Ishikawa (cell line): ENCODE data around the gene NR1H2.

Experiments used
- CEBPB ChIP-seq: IDR thresholded peaks from 2 replicates; pipeline ENCODE4 v1.6.1; 2012
- CREB1 ChIP-seq: IDR thresholded peaks from 2 replicates; pipeline ENCODE4 v1.6.1; 2012; ENCODE audit warnings: low read depth
- EGR1 ChIP-seq: IDR thresholded peaks from 2 replicates; pipeline ENCODE4 v1.6.1; 2012
- EP300 ChIP-seq: IDR thresholded peaks from 2 replicates; pipeline ENCODE4 v1.6.1; 2012; ENCODE audit warnings: borderline replicate concordance
- FOXM1 ChIP-seq: IDR thresholded peaks from 2 replicates; pipeline ENCODE4 v1.6.1; 2012; ENCODE audit warnings: low read depth, borderline replicate concordance
- MAX ChIP-seq: IDR thresholded peaks from 2 replicates; pipeline ENCODE4 v1.6.1; 2012
- NFIC ChIP-seq: IDR thresholded peaks from 2 replicates; pipeline ENCODE4 v1.6.1; 2012
- RAD21 ChIP-seq: IDR thresholded peaks from 2 replicates; pipeline ENCODE4 v1.6.1; 2012; ENCODE audit warnings: low read depth
- REST ChIP-seq: IDR thresholded peaks from 2 replicates; pipeline ENCODE4 v1.6.1; 2012; ENCODE audit warnings: low read depth, mild to moderate bottlenecking
- TAF1 ChIP-seq: IDR thresholded peaks from 2 replicates; pipeline ENCODE4 v1.6.1; 2012; ENCODE audit warnings: low read depth, mild to moderate bottlenecking
- TCF12 ChIP-seq: IDR thresholded peaks from 2 replicates; pipeline ENCODE4 v1.6.1; 2012; ENCODE audit warnings: low read depth
- TEAD4 ChIP-seq: IDR thresholded peaks from 2 replicates; pipeline ENCODE4 v1.6.1; 2012
- USF1 ChIP-seq: IDR thresholded peaks from 2 replicates; pipeline ENCODE4 v1.6.1; 2012
- YY1 ChIP-seq: IDR thresholded peaks from 2 replicates; pipeline ENCODE4 v1.6.1; 2012; ENCODE audit warnings: low read depth
- ZBTB7A ChIP-seq: IDR thresholded peaks from 2 replicates; pipeline ENCODE4 v1.6.1; 2012; ENCODE audit warnings: low read depth

Gene NR1H2

GRCh38 chr19:50383852-50384684 lies 7.8 kb downstream of the NR1H2 start, which contains the start of gene POLD1:
POLD1 (plus strand) TSS chr19:50384347; CDS start chr19:50398852, 14,505 bp downstream.
- TF ChIP-seq NFIC (no peak), TEAD4 (peak; percentile 53; the same call in 1 of the 2 replicates), CEBPB (no peak), MAX (peak; percentile 93), CREB1 (peak; percentile 33; the same call in 1 of the 2 replicates), TCF12 (no peak; the same call in 1 of the 2 replicates), FOXM1 (no peak), EP300 (0 out of 2 replicates have a peak, but pooled peaks have one; percentile 9), EGR1 (peak; percentile 68; the same call in 1 of the 2 replicates), REST (no peak), ZBTB7A (no peak; the same call in 1 of the 2 replicates), RAD21 (no peak), YY1 (peak; percentile 31; the same call in 1 of the 2 replicates), USF1 (peak; percentile 39; the same call in 1 of the 2 replicates), TAF1 (no peak)

- TF ChIP-seq TEAD4 (no peak), ZBTB7A (no peak), CREB1 (no peak), YY1 (no peak), REST (no peak), CEBPB (no peak), EGR1 (no peak), RAD21 (no peak), FOXM1 (no peak), EP300 (no peak), USF1 (no peak), TCF12 (no peak), MAX (no peak), NFIC (no peak)
These were observed 8.7 kb downstream of the NR1H2 start for GRCh38 chr19:50384685-50385535.

- TF ChIP-seq FOXM1, result no peak
- TF ChIP-seq REST, result no peak
- no peak for TF ChIP-seq TAF1
- TF ChIP-seq TCF12, result no peak
- TF ChIP-seq EP300, result no peak
- TF ChIP-seq YY1, result no peak
- TF ChIP-seq MAX, result no peak
- TF ChIP-seq CREB1, result no peak
- no peak for TF ChIP-seq ZBTB7A
- no peak for TF ChIP-seq USF1
- TF ChIP-seq EGR1, result no peak
- no peak for TF ChIP-seq NFIC
- no peak for TF ChIP-seq TEAD4
These were observed 11.1 kb downstream of the NR1H2 start for GRCh38 chr19:50387176-50387867.
